HL-60 (cell line): ENCODE measurements around the gene ZFYVE27.

ENCODE experiments used
- DNase-seq, 2 experiments: peaks; one replicate each; pipeline ENCODE4 v3.0.0-alpha.2; 2010 to 2020; ENCODE audit warnings: low read depth in 1 of 2, low spot score in 1 of 2
- H3K27ac ChIP-seq: fragments of 250-450 bp; sonication (Bioruptor Pico); replicated peaks from 2 replicates; pipeline ENCODE4 v1.5.1; 2020; ENCODE audit warnings: mild to moderate bottlenecking, moderate library complexity
- H3K27me3 ChIP-seq: fragments of 250-450 bp; sonication (Bioruptor Pico); 2 replicates; pipeline ENCODE4 v1.5.1; 2021; ENCODE audit warnings: mild to moderate bottlenecking, moderate library complexity; ENCODE audit not compliant: insufficient read depth, poor library complexity, severe bottlenecking
- H3K4me3 ChIP-seq: replicated peaks from 2 replicates; pipeline ENCODE4 v1.5.1; 2011; ENCODE audit warnings: mild to moderate bottlenecking, control low read depth, low read length; ENCODE audit not compliant: insufficient read depth
- CTCF ChIP-seq: IDR thresholded peaks from one replicate; pipeline ENCODE4 v1.5.1; 2011; ENCODE audit warnings: low read length, control low read depth, inconsistent platforms; ENCODE audit not compliant: insufficient read depth
- GABPA ChIP-seq: IDR thresholded peaks from 2 replicates; pipeline ENCODE4 v1.6.1; 2012; ENCODE audit warnings: low read depth
- POLR2AphosphoS5 ChIP-seq: IDR thresholded peaks from 2 replicates; pipeline ENCODE4 v1.6.1; 2012; ENCODE audit warnings: low read depth
- REST ChIP-seq: IDR thresholded peaks from 2 replicates; pipeline ENCODE4 v1.6.1; 2012; ENCODE audit warnings: low read depth; ENCODE audit not compliant: insufficient replicate concordance
- SPI1 ChIP-seq: IDR thresholded peaks from 2 replicates; pipeline ENCODE4 v1.6.1; 2012; ENCODE audit warnings: low read depth, mild to moderate bottlenecking, borderline replicate concordance

ZFYVE27 gene

GRCh38 chr10:97789770-97790397 is 53.0 kb downstream of the ZFYVE27 start:
- H3K4me3 ChIP-seq, result no peak overlapping the region
- H3K27ac ChIP-seq, result no peak overlapping the region
- TF ChIP-seq SPI1 (no peak), POLR2AphosphoS5 (no peak), CTCF (no peak)
- no peak for DNase-seq
- H3K27me3 ChIP-seq, result peaks cover 10% of the 10 kb centered on the region

GRCh38 chr10:97791824-97792721 is 55.1 kb downstream of the ZFYVE27 start:
- Histone ChIP-seq H3K27ac (no peak overlapping the region), H3K27me3 (peaks cover 10% of the 10 kb centered on the region), H3K4me3 (no peak overlapping the region)
- peak; percentile 93 for TF ChIP-seq CTCF
- no peak for TF ChIP-seq GABPA
- no peak for TF ChIP-seq POLR2AphosphoS5
- TF ChIP-seq REST, result no peak
- DNase-seq, result peak in 1 of 2 experiments; percentile 55

GRCh38 chr10:97795886-97796285 is 59.0 kb downstream of the ZFYVE27 start:
- peaks cover 4% of the 10 kb centered on the region for H3K27me3 ChIP-seq
- no peak for TF ChIP-seq GABPA
- TF ChIP-seq REST, result no peak
- no peak for TF ChIP-seq SPI1
- TF ChIP-seq POLR2AphosphoS5, result no peak
- no peak for TF ChIP-seq CTCF
- no peak overlapping the region for H3K4me3 ChIP-seq
- no peak for DNase-seq
- H3K27ac ChIP-seq, result no peak overlapping the region
